Activated naive CD4-positive, alpha-beta T cell treated with anti-CD3 and anti-CD28 coated beads, Interleukin-2, amount 10 ng/mL, durations not matched to agents 7 days and 5 days (primary cell): Measurements from ENCODE around the gene EFCAB10.
A peak's percentile ranks its signal among the peaks of the same experiment; 100 is the strongest.
"Not testable (repeated sequence)": the region's sequence is repeated elsewhere in the genome, so short reads cannot be mapped to it uniquely, and the experiment has no call there.

Experiments used
- CTCF ChIA-PET: fragments of 350-600 bp; sonication (Branson Sonifier 250); formaldehyde crosslinking; loops from one replicate; lab custom pipeline; 2021; ENCODE audit warnings: antibody characterized with exemption; lab: Charles Lee
- DNase-seq: peaks from one replicate; pipeline ENCODE4 v3.0.0-alpha.2; 2020
- H3K27ac Mint-ChIP-seq: one replicate; pipeline ENCODE4 v1.8.0; 2021; ENCODE audit warnings: mild to moderate bottlenecking, moderate library complexity, mixed read lengths
- H3K27me3 Mint-ChIP-seq: one replicate; pipeline ENCODE4 v1.8.0; 2021; ENCODE audit warnings: mild to moderate bottlenecking, mixed read lengths
- H3K36me3 Mint-ChIP-seq: one replicate; pipeline ENCODE4 v1.8.0; 2021; ENCODE audit warnings: mixed read lengths
- H3K4me1 Mint-ChIP-seq: one replicate; pipeline ENCODE4 v1.8.0; 2021; ENCODE audit warnings: mixed read lengths
- H3K4me3 Mint-ChIP-seq: one replicate; pipeline ENCODE4 v1.8.0; 2021; ENCODE audit warnings: mild to moderate bottlenecking, moderate library complexity, mixed read lengths
- H3K9me3 Mint-ChIP-seq: one replicate; pipeline ENCODE4 v1.8.0; 2021; ENCODE audit warnings: mixed read lengths

EFCAB10 gene

DNA sequence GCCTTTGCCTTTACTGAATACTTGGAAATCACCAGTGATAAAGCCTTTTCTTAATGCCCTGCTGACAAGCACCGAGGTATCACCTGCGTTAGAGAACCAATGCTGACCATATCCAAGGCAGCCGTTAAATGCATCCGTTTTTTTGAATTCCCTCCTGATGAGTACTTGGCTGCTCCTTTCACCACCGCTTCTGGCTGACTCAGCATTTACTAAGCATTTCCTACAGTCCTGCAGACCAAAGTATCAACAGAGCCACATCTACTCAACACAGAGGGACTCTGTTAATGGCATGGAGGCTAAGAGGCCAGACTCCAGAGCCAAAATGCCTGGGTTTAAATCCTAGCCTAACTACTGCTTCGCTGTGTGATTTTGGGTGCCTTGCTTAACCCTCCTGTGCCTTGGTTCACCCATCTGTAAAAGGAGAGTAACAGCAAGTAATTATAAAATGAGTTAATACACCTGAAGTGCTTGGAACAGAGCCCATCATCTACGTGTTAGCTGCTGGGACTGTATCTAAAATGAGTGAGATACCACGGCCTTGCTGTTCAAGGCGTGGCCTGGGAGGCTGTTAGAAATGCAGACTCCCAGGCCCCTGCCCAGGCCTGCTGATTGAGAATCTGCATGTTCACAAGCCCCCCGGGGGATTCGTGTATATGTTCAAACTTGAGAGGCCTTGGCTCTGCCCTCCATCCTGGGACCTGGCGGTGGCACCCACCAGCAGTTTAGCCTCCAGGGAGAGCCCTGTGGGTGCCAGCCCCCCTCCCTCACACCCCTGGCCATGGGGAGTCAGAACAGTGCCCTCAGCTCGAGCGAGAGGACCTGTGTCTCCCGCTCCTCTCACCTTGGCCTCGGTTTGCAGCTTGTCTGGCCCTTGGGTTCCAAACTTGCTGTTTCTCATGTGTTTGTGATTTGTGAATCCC lies 30.8 kb upstream of the EFCAB10 start:
- Mint-ChIP-seq H3K9me3 (no peaks in the 10 kb centered on the region), H3K36me3 (peaks cover 9% of the 10 kb centered on the region), H3K27me3 (no peaks in the 10 kb centered on the region), H3K4me3 (no peak overlapping the region), H3K27ac (no peak overlapping the region), H3K4me1 (no peaks in the 10 kb centered on the region)
- CTCF ChIA-PET, result no interaction called here
- no peak for DNase-seq

GRCh38 chr7:105610165-105610930 lies 29.1 kb upstream of the EFCAB10 start:
- CTCF ChIA-PET, result no interaction called here
- no peak overlapping the region for H3K4me3 Mint-ChIP-seq
- H3K36me3 Mint-ChIP-seq, result peaks cover 9% of the 10 kb centered on the region
- H3K9me3 Mint-ChIP-seq, result no peaks in the 10 kb centered on the region
- no peaks in the 10 kb centered on the region for H3K4me1 Mint-ChIP-seq
- H3K27ac Mint-ChIP-seq, result no peak overlapping the region
- no peak for DNase-seq
- no peaks in the 10 kb centered on the region for H3K27me3 Mint-ChIP-seq

GRCh38 chr7:105602325-105603305 lies 21.3 kb upstream of the EFCAB10 start:
- CTCF ChIA-PET, result interaction anchor here (0.8 to 1.8 kb wide), 4 partner anchors 9 to 406 kb away, joined by 3 to 5 read pairs (median 4); no protein-coding TSS in a partner anchor
- Mint-ChIP-seq H3K4me3 (no peak overlapping the region), H3K36me3 (no peaks in the 10 kb centered on the region), H3K27me3 (peaks cover 34% of the 10 kb centered on the region), H3K4me1 (no peaks in the 10 kb centered on the region), H3K9me3 (no peaks in the 10 kb centered on the region), H3K27ac (no peak overlapping the region)
- DNase-seq, result no peak

- no peaks in the 10 kb centered on the region for H3K9me3 Mint-ChIP-seq
- DNase-seq, result no peak
- no peak overlapping the region for H3K27ac Mint-ChIP-seq
- no peaks in the 10 kb centered on the region for H3K36me3 Mint-ChIP-seq
- H3K4me1 Mint-ChIP-seq, result no peaks in the 10 kb centered on the region
- H3K4me3 Mint-ChIP-seq, result no peak overlapping the region
- CTCF ChIA-PET, result no interaction called here
- peaks cover 47% of the 10 kb centered on the region for H3K27me3 Mint-ChIP-seq
Measured at GRCh38 chr7:105600720-105601550, 19.6 kb upstream of the EFCAB10 start.

DNA sequence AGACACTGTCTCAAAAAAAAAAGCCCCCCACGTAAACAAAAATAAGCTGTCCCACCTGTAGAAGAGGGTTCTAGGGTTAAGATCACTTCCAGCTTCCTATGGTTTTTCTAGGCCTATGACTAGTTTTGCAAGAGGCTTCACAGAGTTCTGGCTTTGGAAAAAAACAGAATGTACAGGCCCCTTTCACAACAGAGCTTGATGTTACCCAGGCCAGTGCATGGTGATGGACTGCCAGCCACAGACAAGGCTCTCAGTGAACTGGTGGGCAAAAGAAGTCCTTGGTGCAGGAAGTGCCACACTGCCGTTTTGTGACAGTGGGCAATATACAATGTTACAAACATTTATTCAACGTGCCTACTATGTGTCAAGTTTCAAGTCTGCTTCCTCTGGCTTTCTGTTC lies 18.3 kb upstream of the EFCAB10 start:
- H3K9me3 Mint-ChIP-seq, result no peaks in the 10 kb centered on the region
- H3K27me3 Mint-ChIP-seq, result peaks cover 47% of the 10 kb centered on the region
- no peaks in the 10 kb centered on the region for H3K36me3 Mint-ChIP-seq
- no peak overlapping the region for H3K27ac Mint-ChIP-seq
- no peak overlapping the region for H3K4me3 Mint-ChIP-seq
- CTCF ChIA-PET, result interaction anchor here (1.3 kb wide), 1 partner anchor 10 kb away, joined by 4 read pairs; no protein-coding TSS in a partner anchor
- no peaks in the 10 kb centered on the region for H3K4me1 Mint-ChIP-seq
- no peak for DNase-seq

GRCh38 chr7:105599080-105599479 lies 17.8 kb upstream of the EFCAB10 start:
- peaks cover 47% of the 10 kb centered on the region for H3K27me3 Mint-ChIP-seq
- not testable (repeated sequence) for H3K4me3 Mint-ChIP-seq, H3K27ac Mint-ChIP-seq, H3K4me1 Mint-ChIP-seq, DNase-seq, H3K9me3 Mint-ChIP-seq, H3K36me3 Mint-ChIP-seq
- CTCF ChIA-PET, result interaction anchor here (1.3 to 1.6 kb wide), 2 partner anchors 10 kb away, joined by 4 to 5 read pairs; no protein-coding TSS in a partner anchor

DNA sequence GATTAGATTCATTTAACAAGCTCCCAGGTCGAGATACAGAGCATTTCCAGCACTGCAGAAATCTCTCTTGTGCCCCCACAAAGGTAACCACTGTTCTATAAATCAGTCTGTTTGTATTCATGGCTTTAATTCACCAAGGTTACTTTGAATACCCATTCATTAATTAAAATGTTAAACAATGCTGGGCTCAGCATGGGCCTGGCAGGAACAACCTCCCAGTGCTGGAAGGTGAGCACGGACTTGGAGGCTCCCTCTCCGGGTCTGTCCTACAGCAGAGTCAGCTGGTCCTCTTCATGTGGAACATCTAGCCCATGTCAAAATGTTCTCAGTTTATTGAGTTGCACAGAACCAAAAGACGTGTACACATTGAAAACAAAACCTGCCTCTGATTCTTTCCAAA lies 15.6 kb upstream of the EFCAB10 start:
- no peak for DNase-seq
- Mint-ChIP-seq H3K36me3 (no peaks in the 10 kb centered on the region), H3K9me3 (no peaks in the 10 kb centered on the region), H3K27me3 (peaks cover 36% of the 10 kb centered on the region), H3K4me1 (no peaks in the 10 kb centered on the region), H3K27ac (no peak overlapping the region), H3K4me3 (no peak overlapping the region)
- CTCF ChIA-PET, result no interaction called here

DNA sequence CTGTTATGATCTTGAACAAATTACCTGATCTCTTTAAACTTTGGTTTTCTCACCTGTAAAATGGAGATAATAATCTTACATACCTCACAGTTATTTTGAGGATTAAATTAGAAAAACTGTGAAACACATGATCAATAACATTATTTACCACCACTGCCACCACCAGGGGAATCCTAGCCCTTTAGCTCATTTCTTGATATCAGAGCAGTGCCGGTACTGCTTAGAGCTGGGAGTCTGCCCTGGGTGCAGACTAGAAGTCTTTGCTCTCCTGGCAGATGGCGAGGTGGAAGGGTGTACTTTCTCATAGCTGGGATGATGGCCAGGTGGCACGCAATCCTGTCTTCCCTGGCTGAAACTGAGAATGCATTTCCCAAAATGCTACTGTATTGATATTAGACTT lies 12.7 kb upstream of the EFCAB10 start:
- Mint-ChIP-seq H3K4me3 (no peak overlapping the region), H3K4me1 (peaks cover 6% of the 10 kb centered on the region), H3K9me3 (no peaks in the 10 kb centered on the region), H3K27ac (no peak overlapping the region), H3K27me3 (peaks cover 31% of the 10 kb centered on the region), H3K36me3 (no peaks in the 10 kb centered on the region)
- DNase-seq, result no peak
- CTCF ChIA-PET, result interaction anchor here (1.1 to 1.4 kb wide), 3 partner anchors 9 to 50 kb away, joined by 3 to 5 read pairs (median 3); partner anchors contain the start of gene EFCAB10

DNA sequence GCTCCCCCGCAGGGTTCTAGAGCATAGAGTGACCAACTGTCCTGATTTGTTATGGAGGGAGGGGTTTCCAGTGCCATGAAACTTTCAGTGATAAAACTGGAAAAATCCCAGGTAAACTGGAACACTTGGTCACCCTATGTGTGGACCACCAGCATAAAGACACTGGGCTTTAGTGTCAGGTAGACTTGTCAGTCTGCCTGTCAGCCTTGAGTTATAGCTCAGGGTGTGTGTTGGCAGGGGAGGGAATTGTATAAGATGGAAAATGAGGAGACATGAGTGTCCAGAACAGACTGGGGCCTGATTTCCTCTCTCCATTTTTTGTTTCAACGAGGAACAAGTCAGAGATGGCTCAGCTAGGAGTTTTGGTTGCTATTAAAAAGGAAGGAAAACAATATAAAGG lies 10.2 kb upstream of the EFCAB10 start:
- Mint-ChIP-seq H3K27me3 (peaks cover 14% of the 10 kb centered on the region), H3K27ac (no peak overlapping the region), H3K4me3 (no peak overlapping the region), H3K36me3 (no peaks in the 10 kb centered on the region), H3K4me1 (peaks cover 26% of the 10 kb centered on the region), H3K9me3 (no peaks in the 10 kb centered on the region)
- no peak for DNase-seq
- CTCF ChIA-PET, result interaction anchor here (0.7 to 1.5 kb wide), 5 partner anchors 10 to 669 kb away, joined by 3 to 5 read pairs (median 3); partner anchors contain the start of gene EFCAB10

DNA sequence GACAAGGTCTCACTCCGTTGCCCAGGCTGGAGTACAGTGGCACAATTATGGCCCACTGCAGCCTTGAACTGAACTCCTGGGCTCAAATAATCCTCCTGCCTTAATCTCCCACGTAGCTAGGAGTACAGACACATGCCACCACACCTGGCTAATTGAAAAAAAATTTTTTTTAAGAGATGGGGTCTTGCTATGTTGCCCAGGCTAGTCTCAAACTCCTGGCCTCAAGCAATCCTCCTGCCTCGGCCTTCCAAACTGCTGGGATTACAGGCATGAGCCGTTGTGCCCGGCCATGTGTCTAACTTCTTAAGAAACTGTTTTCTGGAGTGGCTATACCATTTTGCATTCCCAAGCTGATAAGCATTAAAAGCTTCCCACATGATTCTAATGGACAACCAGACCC lies 9.5 kb upstream of the EFCAB10 start:
- CTCF ChIA-PET, result interaction anchor here (1.0 to 1.2 kb wide), 3 partner anchors 9 to 668 kb away, joined by 3 to 4 read pairs (median 3); partner anchors contain the start of gene EFCAB10
- peaks cover 30% of the 10 kb centered on the region for H3K4me1 Mint-ChIP-seq

GRCh38 chr7:105589356-105590077 lies 8.2 kb upstream of the EFCAB10 start:
- peaks cover 30% of the 10 kb centered on the region for H3K4me1 Mint-ChIP-seq
- H3K9me3 Mint-ChIP-seq, result peaks cover 3% of the 10 kb centered on the region
- CTCF ChIA-PET, result interaction anchor here (0.5 to 2.9 kb wide), 9 partner anchors 9 to 662 kb away, joined by 3 to 10 read pairs (median 4); partner anchors contain the start of gene RINT1
- no peak overlapping the region for H3K4me3 Mint-ChIP-seq
- peaks cover 10% of the 10 kb centered on the region for H3K27me3 Mint-ChIP-seq
- peak; percentile 75 for DNase-seq
- peaks cover under 1% of the 10 kb centered on the region for H3K36me3 Mint-ChIP-seq
- H3K27ac Mint-ChIP-seq, result peak overlapping the region; percentile 55

More for the DNA sequence above, 9.5 kb upstream of the EFCAB10 start:
- H3K27ac Mint-ChIP-seq, result no peak overlapping the region
- no peak overlapping the region for H3K4me3 Mint-ChIP-seq
- no peaks in the 10 kb centered on the region for H3K36me3 Mint-ChIP-seq
- peaks cover 10% of the 10 kb centered on the region for H3K27me3 Mint-ChIP-seq
- no peaks in the 10 kb centered on the region for H3K9me3 Mint-ChIP-seq
- DNase-seq, result no peak
